ENCODE data around the gene PSMA5. TPM values are rescaled to one million over a fixed set of nuclear protein-coding genes. Genes with fewer than 3 reads are reported as not detected.

The PSMA5 gene
- total and polyA plus RNA-seq, 2 of the 13 experiments (the other 11 are each of a cell fraction or from before 2014, with no cell fraction given): 140 to 169 TPM

DNA sequence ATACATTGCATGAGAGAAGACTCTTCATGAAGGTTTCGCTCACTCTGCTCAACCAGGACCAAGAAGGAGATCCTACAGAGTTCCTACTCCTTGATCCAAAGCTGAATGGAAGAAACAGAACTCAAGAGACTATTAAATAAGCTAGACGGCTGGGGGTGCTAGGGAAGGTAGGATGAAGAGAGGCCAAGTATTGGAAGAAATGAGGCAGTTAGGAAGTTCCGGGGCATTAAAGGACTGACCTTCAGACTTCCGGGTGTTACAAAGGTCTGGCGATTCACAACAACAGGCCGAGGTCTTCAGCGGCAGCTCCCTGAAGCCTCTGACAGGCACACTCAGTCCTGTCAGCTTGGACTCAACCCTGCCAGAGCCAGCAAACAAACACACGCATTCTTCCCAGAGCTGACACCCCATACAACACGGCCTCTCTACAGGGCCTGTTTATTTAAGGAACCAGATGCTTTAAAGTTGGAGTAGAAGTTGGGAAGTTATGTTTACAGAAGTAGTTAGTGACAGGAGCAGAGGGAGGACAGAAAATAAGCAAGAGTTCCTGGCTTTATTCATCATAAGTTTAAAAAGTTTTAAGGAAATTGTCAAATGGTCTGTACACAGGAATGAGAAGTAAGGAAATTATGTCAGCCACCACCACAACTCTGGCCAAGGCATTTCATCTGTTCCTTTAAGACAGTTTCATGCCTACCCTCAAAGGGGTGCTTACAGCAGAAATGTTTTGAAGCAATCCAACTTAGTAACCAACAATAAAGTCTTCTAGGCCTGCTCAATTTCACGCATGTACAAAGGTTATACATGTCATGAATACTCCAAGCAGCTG lies 33.2 kb downstream of the PSMA5 start (continued):
- TF ChIP-seq AKNA (CRISPR knock-in tag; IDR thresholded peaks at IDR 0.05; ENCODE audit: borderline replicate concordance): no peak
- no peak for TF ChIP-seq ZNF280D (CRISPR knock-in tag; IDR thresholded peaks at IDR 0.05)
- TF ChIP-seq SKIL (CRISPR knock-in tag; IDR thresholded peaks at IDR 0.05; ENCODE audit: borderline replicate concordance): no peak; the same call in 1 of the 2 replicates
- no peak for TF ChIP-seq NFE2L2 (IDR thresholded peaks at IDR 0.05; ENCODE audit: low read length)
- TF ChIP-seq SETDB1 (CRISPR knock-in tag; IDR thresholded peaks at IDR 0.05; ENCODE audit: borderline replicate concordance): no peak
- peak; percentile 76; the same call in 1 of the 2 replicates for TF ChIP-seq ATF2 (CRISPR knock-in tag; IDR thresholded peaks at IDR 0.05)
- TF ChIP-seq, protein P1, sequence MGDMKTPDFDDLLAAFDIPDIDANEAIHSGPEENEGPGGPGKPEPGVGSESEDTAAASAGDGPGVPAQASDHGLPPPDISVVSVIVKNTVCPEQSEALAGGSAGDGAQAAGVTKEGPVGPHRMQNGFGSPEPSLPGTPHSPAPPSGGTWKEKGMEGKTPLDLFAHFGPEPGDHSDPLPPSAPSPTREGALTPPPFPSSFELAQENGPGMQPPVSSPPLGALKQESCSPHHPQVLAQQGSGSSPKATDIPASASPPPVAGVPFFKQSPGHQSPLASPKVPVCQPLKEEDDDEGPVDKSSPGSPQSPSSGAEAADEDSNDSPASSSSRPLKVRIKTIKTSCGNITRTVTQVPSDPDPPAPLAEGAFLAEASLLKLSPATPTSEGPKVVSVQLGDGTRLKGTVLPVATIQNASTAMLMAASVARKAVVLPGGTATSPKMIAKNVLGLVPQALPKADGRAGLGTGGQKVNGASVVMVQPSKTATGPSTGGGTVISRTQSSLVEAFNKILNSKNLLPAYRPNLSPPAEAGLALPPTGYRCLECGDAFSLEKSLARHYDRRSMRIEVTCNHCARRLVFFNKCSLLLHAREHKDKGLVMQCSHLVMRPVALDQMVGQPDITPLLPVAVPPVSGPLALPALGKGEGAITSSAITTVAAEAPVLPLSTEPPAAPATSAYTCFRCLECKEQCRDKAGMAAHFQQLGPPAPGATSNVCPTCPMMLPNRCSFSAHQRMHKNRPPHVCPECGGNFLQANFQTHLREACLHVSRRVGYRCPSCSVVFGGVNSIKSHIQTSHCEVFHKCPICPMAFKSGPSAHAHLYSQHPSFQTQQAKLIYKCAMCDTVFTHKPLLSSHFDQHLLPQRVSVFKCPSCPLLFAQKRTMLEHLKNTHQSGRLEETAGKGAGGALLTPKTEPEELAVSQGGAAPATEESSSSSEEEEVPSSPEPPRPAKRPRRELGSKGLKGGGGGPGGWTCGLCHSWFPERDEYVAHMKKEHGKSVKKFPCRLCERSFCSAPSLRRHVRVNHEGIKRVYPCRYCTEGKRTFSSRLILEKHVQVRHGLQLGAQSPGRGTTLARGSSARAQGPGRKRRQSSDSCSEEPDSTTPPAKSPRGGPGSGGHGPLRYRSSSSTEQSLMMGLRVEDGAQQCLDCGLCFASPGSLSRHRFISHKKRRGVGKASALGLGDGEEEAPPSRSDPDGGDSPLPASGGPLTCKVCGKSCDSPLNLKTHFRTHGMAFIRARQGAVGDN (CRISPR knock-in tag; IDR thresholded peaks at IDR 0.05): peak; percentile 85
- TF ChIP-seq THYN1 (CRISPR knock-in tag; IDR thresholded peaks at IDR 0.05; ENCODE audit: borderline replicate concordance, low read depth): no peak
- TF ChIP-seq ZSCAN9 (CRISPR knock-in tag; IDR thresholded peaks at IDR 0.05; ENCODE audit: borderline replicate concordance): peak; percentile 68; the same call in 1 of the 2 replicates
